Hepatocyte (in vitro differentiated cells): ENCODE results near the gene TMEM200B.

Source experiments
- EZH2 ChIP-seq: fragments of 200-600 bp; sonication (generic); IDR thresholded peaks from 2 replicates; pipeline ENCODE4 v1.6.1; 2016; ENCODE audit warnings: antibody characterized with exemption, mild to moderate bottlenecking, borderline replicate concordance
- EZH2phosphoT487 ChIP-seq: fragments of 200-600 bp; sonication (generic); IDR thresholded peaks from one replicate; pipeline ENCODE4 v1.6.1; 2018; ENCODE audit warnings: antibody characterized with exemption, mild to moderate bottlenecking, low read depth, moderate library complexity; ENCODE audit not compliant: unreplicated experiment, severe bottlenecking
- TF ChIP-seq, protein P1 (sequence below): fragments of 200-600 bp; sonication (generic); IDR thresholded peaks from 2 replicates; pipeline ENCODE4 v1.5.1; 2016; ENCODE audit warnings: antibody characterized with exemption, mild to moderate bottlenecking; ENCODE audit not compliant: poor library complexity

DNA sequence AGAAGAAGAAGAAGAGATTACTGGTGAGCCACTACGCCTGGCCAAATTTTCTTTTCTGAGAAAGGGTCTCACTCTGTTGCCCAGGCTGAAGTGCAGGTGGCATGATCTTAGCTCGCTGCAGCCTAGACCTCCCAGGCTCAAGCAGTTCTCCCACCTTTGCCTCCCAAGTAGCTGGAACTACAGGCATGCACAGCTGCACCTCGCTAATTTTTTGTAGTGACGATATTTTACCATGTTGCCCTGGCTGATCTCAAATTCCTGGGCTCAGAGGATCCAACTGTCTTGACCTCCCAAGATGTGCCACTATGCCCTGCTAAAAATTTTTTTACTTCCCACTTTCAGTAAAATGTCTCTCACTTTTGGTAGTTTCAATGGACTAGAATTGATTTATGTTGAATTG, 24.4 kb downstream of the TMEM200B start:
- TF ChIP-seq, protein P1, sequence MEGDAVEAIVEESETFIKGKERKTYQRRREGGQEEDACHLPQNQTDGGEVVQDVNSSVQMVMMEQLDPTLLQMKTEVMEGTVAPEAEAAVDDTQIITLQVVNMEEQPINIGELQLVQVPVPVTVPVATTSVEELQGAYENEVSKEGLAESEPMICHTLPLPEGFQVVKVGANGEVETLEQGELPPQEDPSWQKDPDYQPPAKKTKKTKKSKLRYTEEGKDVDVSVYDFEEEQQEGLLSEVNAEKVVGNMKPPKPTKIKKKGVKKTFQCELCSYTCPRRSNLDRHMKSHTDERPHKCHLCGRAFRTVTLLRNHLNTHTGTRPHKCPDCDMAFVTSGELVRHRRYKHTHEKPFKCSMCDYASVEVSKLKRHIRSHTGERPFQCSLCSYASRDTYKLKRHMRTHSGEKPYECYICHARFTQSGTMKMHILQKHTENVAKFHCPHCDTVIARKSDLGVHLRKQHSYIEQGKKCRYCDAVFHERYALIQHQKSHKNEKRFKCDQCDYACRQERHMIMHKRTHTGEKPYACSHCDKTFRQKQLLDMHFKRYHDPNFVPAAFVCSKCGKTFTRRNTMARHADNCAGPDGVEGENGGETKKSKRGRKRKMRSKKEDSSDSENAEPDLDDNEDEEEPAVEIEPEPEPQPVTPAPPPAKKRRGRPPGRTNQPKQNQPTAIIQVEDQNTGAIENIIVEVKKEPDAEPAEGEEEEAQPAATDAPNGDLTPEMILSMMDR: no peak
- TF ChIP-seq EZH2 (no peak), EZH2phosphoT487 (no peak)
